Neural progenitor cell (in vitro differentiated cells): ENCODE results near the gene KCTD3. TPM values are rescaled to one million over a fixed set of nuclear protein-coding genes. Genes with fewer than 3 reads are reported as not detected.
A peak's percentile ranks its signal among the peaks of the same experiment; 100 is the strongest.

Experiments used
- DNase-seq: peaks from one replicate; pipeline ENCODE4 v3.0.0-alpha.2; 2016; ENCODE audit warnings: low spot score
- H2AFZ ChIP-seq: fragments of 200-600 bp; sonication (generic); replicated peaks from 2 replicates; pipeline ENCODE4 v1.6.1; 2016; ENCODE audit warnings: antibody characterized with exemption
- H3F3A ChIP-seq: fragments of 200-600 bp; sonication (generic); 2 replicates; pipeline ENCODE4 v1.6.1; 2016; ENCODE audit warnings: antibody characterized with exemption, low read depth
- H3K27ac ChIP-seq: fragments of 200-600 bp; sonication (generic); 2 replicates; pipeline ENCODE4 v1.5.1; 2016; ENCODE audit warnings: mild to moderate bottlenecking
- H3K27me3 ChIP-seq: fragments of 200-600 bp; sonication (generic); 2 replicates; pipeline ENCODE4 v1.6.1; 2016; ENCODE audit warnings: mild to moderate bottlenecking, moderate library complexity
- H3K36me3 ChIP-seq: fragments of 200-600 bp; sonication (generic); 2 replicates; pipeline ENCODE4 v1.5.1; 2016
- H3K4me1 ChIP-seq: fragments of 200-600 bp; sonication (generic); 2 replicates; pipeline ENCODE4 v1.6.1; 2016; ENCODE audit warnings: mixed run types
- H3K4me2 ChIP-seq: fragments of 200-600 bp; sonication (generic); 2 replicates; pipeline ENCODE4 v1.6.1; 2016
- H3K4me3 ChIP-seq: fragments of 200-600 bp; sonication (generic); 2 replicates; pipeline ENCODE4 v1.5.1; 2016
- H3K79me2 ChIP-seq: fragments of 200-600 bp; sonication (generic); 2 replicates; pipeline ENCODE4 v1.6.1; 2016; ENCODE audit warnings: low read depth
- H3K9ac ChIP-seq: fragments of 200-600 bp; sonication (generic); 2 replicates; pipeline ENCODE4 v1.6.1; 2016
- H3K9me3 ChIP-seq: fragments of 200-600 bp; sonication (generic); 2 replicates; pipeline ENCODE4 v1.5.1; 2016; ENCODE audit warnings: low read depth
- H4K20me1 ChIP-seq: fragments of 200-600 bp; sonication (generic); 2 replicates; pipeline ENCODE4 v1.6.1; 2016; ENCODE audit warnings: low read depth
- H3K27ac Mint-ChIP-seq: 3 replicates; pipeline ENCODE4 v1.8.0; 2021; ENCODE audit warnings: mixed read lengths
- H3K27me3 Mint-ChIP-seq: 2 replicates; pipeline ENCODE4 v1.8.0; 2022; ENCODE audit warnings: low read depth, mild to moderate bottlenecking, inconsistent platforms, moderate library complexity, mixed read lengths; ENCODE audit not compliant: insufficient read depth
- H3K36me3 Mint-ChIP-seq: 3 replicates; pipeline ENCODE4 v1.8.0; 2021; ENCODE audit warnings: mixed read lengths
- H3K4me1 Mint-ChIP-seq: 3 replicates; pipeline ENCODE4 v1.8.0; 2021; ENCODE audit warnings: mixed read lengths
- H3K4me3 Mint-ChIP-seq: 3 replicates; pipeline ENCODE4 v1.8.0; 2021; ENCODE audit warnings: mild to moderate bottlenecking, moderate library complexity, mixed read lengths
- H3K9me3 Mint-ChIP-seq: 3 replicates; pipeline ENCODE4 v1.8.0; 2020; ENCODE audit warnings: mixed read lengths
- CTCF ChIP-seq: fragments of 200-600 bp; sonication (generic); IDR thresholded peaks from 2 replicates; pipeline ENCODE4 v1.5.1; 2017; ENCODE audit warnings: antibody characterized with exemption, mild to moderate bottlenecking
- EZH2 ChIP-seq: fragments of 200-600 bp; sonication (generic); IDR thresholded peaks from 2 replicates; pipeline ENCODE4 v1.6.1; 2017; ENCODE audit warnings: antibody characterized with exemption, mild to moderate bottlenecking, moderate library complexity
- EZH2phosphoT487 ChIP-seq: fragments of 200-600 bp; sonication (generic); IDR thresholded peaks from 2 replicates; pipeline ENCODE4 v1.6.1; 2017; ENCODE audit warnings: antibody characterized with exemption
- total RNA-seq: library from RNA; depleted of rRNA; stranded (reverse); fragments of >200 nt; gene quantifications from 2 replicates; pipeline ENCODE4 v1.2.3, GENCODE V29; 2015; ENCODE audit warnings: low replicate concordance

The KCTD3 gene
- total RNA-seq, 1 donor from 2014 or later = 70.1 TPM

GRCh38 chr1:215605011-215605621 is 38.0 kb downstream of the KCTD3 start:
- no peak for DNase-seq
- H3K36me3 Mint-ChIP-seq = peaks cover 28% of the 10 kb centered on the region
- H3K36me3 ChIP-seq = peaks cover 12% of the 10 kb centered on the region

GRCh38 chr1:215606036-215606435 is 38.9 kb downstream of the KCTD3 start:
- Mint-ChIP-seq H3K4me3 (no peak overlapping the region), H3K4me1 (no peaks in the 10 kb centered on the region), H3K9me3 (no peaks in the 10 kb centered on the region), H3K27me3 (no peaks in the 10 kb centered on the region), H3K27ac (no peak overlapping the region), H3K36me3 (peaks cover 30% of the 10 kb centered on the region)
- no peak for TF ChIP-seq CTCF
- TF ChIP-seq EZH2phosphoT487 = no peak
- peaks cover 8% of the 10 kb centered on the region for H3K4me1 ChIP-seq
- H3K4me3 ChIP-seq = no peak overlapping the region
- H3K27ac ChIP-seq = no peak overlapping the region
- H3K9ac ChIP-seq = no peak overlapping the region
- peak overlapping the region; percentile 19 for H3K4me2 ChIP-seq
- no peaks in the 10 kb centered on the region for H3K9me3 ChIP-seq
- no peaks in the 10 kb centered on the region for H3K79me2 ChIP-seq
- H3K36me3 ChIP-seq = peaks cover 12% of the 10 kb centered on the region
- DNase-seq = peak; percentile 16
- peaks cover 12% of the 10 kb centered on the region for H3F3A ChIP-seq
- H3K27me3 ChIP-seq = no peaks in the 10 kb centered on the region
- no peak overlapping the region for H2AFZ ChIP-seq
- peaks cover 11% of the 10 kb centered on the region for H4K20me1 ChIP-seq

More at GRCh38 chr1:215605011-215605621, 38.0 kb downstream of the KCTD3 start:
- Histone ChIP-seq H3K4me2 (no peak overlapping the region), H3K4me3 (no peak overlapping the region), H3K27me3 (no peaks in the 10 kb centered on the region), H3K27ac (no peak overlapping the region), H3K9ac (no peak overlapping the region), H4K20me1 (peaks cover 11% of the 10 kb centered on the region), H3K4me1 (peaks cover 8% of the 10 kb centered on the region), H3K9me3 (no peaks in the 10 kb centered on the region), H3F3A (peaks cover 12% of the 10 kb centered on the region), H2AFZ (no peak overlapping the region), H3K79me2 (no peaks in the 10 kb centered on the region)
- Mint-ChIP-seq H3K9me3 (no peaks in the 10 kb centered on the region), H3K27ac (no peak overlapping the region), H3K4me3 (no peak overlapping the region), H3K27me3 (no peaks in the 10 kb centered on the region), H3K4me1 (peaks cover 3% of the 10 kb centered on the region)
- no peak for TF ChIP-seq EZH2phosphoT487

- H3K9ac ChIP-seq = no peak overlapping the region
- H3K27me3 Mint-ChIP-seq = no peaks in the 10 kb centered on the region
- H3K9me3 Mint-ChIP-seq = no peaks in the 10 kb centered on the region
- peaks cover 30% of the 10 kb centered on the region for H3K36me3 Mint-ChIP-seq
- no peak overlapping the region for H3K4me2 ChIP-seq
- no peak for TF ChIP-seq EZH2phosphoT487
- no peak for TF ChIP-seq EZH2
- TF ChIP-seq CTCF = peak; percentile 63
- H3K36me3 ChIP-seq = peaks cover 12% of the 10 kb centered on the region
- peaks cover 11% of the 10 kb centered on the region for H4K20me1 ChIP-seq
- no peak overlapping the region for H3K27ac Mint-ChIP-seq
- no peak for DNase-seq
- no peak overlapping the region for H2AFZ ChIP-seq
- no peak overlapping the region for H3K4me3 ChIP-seq
- H3K27ac ChIP-seq = no peak overlapping the region
- H3K27me3 ChIP-seq = no peaks in the 10 kb centered on the region
- H3K79me2 ChIP-seq = no peaks in the 10 kb centered on the region
- no peaks in the 10 kb centered on the region for H3K4me1 Mint-ChIP-seq
- H3K9me3 ChIP-seq = no peaks in the 10 kb centered on the region
- peaks cover 12% of the 10 kb centered on the region for H3F3A ChIP-seq
- H3K4me1 ChIP-seq = peaks cover 8% of the 10 kb centered on the region
- H3K4me3 Mint-ChIP-seq = no peak overlapping the region
These were observed 39.6 kb downstream of the KCTD3 start for GRCh38 chr1:215606564-215607168.

GRCh38 chr1:215607412-215607811 is 40.3 kb downstream of the KCTD3 start:
- H3K36me3 Mint-ChIP-seq = peaks cover 34% of the 10 kb centered on the region
- peaks cover 8% of the 10 kb centered on the region for H3K4me1 ChIP-seq
- no peak for TF ChIP-seq EZH2
- TF ChIP-seq CTCF = no peak
- no peaks in the 10 kb centered on the region for H3K79me2 ChIP-seq
- no peak for DNase-seq
- no peak overlapping the region for H3K27ac ChIP-seq
- H3K27me3 ChIP-seq = no peaks in the 10 kb centered on the region
- no peaks in the 10 kb centered on the region for H3K4me1 Mint-ChIP-seq
- no peak overlapping the region for H3K27ac Mint-ChIP-seq
- no peak overlapping the region for H3K4me3 ChIP-seq
- no peaks in the 10 kb centered on the region for H3K27me3 Mint-ChIP-seq
- no peak overlapping the region for H3K4me3 Mint-ChIP-seq
- H2AFZ ChIP-seq = no peak overlapping the region
- H3F3A ChIP-seq = peaks cover 12% of the 10 kb centered on the region
- no peaks in the 10 kb centered on the region for H3K9me3 ChIP-seq
- H3K9me3 Mint-ChIP-seq = no peaks in the 10 kb centered on the region
- H4K20me1 ChIP-seq = peaks cover 11% of the 10 kb centered on the region
- no peak overlapping the region for H3K9ac ChIP-seq
- no peak overlapping the region for H3K4me2 ChIP-seq
- H3K36me3 ChIP-seq = peaks cover 19% of the 10 kb centered on the region
